A673 (cell line): ENCODE data around the gene TARS2.

Experiments used
- CTCF ChIP-seq: fragments of 300-800, 200-600 bp; sonication (generic); conservative IDR thresholded peaks from 2 replicates; pipeline ENCODE4 v1.5.1; 2017; ENCODE audit warnings: low read depth, mild to moderate bottlenecking, antibody characterized with exemption, low read length, moderate library complexity, mixed read lengths
- EZH2 ChIP-seq: fragments of 200-600 bp; sonication (generic); IDR thresholded peaks from 2 replicates; pipeline ENCODE4 v1.6.1; 2017; ENCODE audit warnings: borderline replicate concordance, low read depth, mild to moderate bottlenecking, mixed read lengths, antibody characterized with exemption, low read length; ENCODE audit not compliant: poor library complexity, severe bottlenecking

- TF ChIP-seq CTCF (no peak), EZH2 (no peak)
Measured at GRCh38 chr1:150529017-150529416, 41.8 kb downstream of the TARS2 start.
